OCI-LY1 (cell line): ENCODE data around the gene P2RY14.
"Not testable (repeated sequence)": the region's sequence is repeated elsewhere in the genome, so short reads cannot be mapped to it uniquely, and the experiment has no call there.

Experiments used
- H2AFZ ChIP-seq: fragments of 200-600 bp; sonication (generic), shearing (Covaris generic); 2 replicates; pipeline ENCODE4 v1.6.0; 2014; ENCODE audit warnings: antibody characterized with exemption, mild to moderate bottlenecking, low read length
- H3F3A ChIP-seq: fragments of 200-600 bp; sonication (generic), shearing (Covaris generic); 2 replicates; pipeline ENCODE4 v1.6.0; 2014; ENCODE audit warnings: mild to moderate bottlenecking, antibody characterized with exemption, low read length, moderate library complexity; ENCODE audit not compliant: insufficient read depth
- H3K27ac ChIP-seq: fragments of 200-600 bp; sonication (generic); 2 replicates; pipeline ENCODE4 v1.5.1; 2014; ENCODE audit warnings: low read length, mixed run types, mild to moderate bottlenecking, low read depth; ENCODE audit not compliant: poor library complexity, severe bottlenecking
- H3K27me3 ChIP-seq: fragments of 200-600 bp; sonication (generic); 2 replicates; pipeline ENCODE4 v1.6.0; 2014; ENCODE audit warnings: antibody characterized with exemption, mild to moderate bottlenecking, low read length, moderate library complexity; ENCODE audit not compliant: insufficient read depth
- H3K36me3 ChIP-seq: fragments of 200-600 bp; sonication (generic); 2 replicates; pipeline ENCODE4 v1.6.1; 2014; ENCODE audit warnings: mild to moderate bottlenecking, antibody characterized with exemption, low read length, moderate library complexity, mixed read lengths; ENCODE audit not compliant: insufficient read depth
- H3K4me1 ChIP-seq: fragments of 200-600 bp; sonication (generic); 2 replicates; pipeline ENCODE4 v1.5.1; 2014; ENCODE audit warnings: mild to moderate bottlenecking, low read length, moderate library complexity; ENCODE audit not compliant: insufficient read depth, severe bottlenecking
- H3K4me2 ChIP-seq: fragments of 200-600 bp; sonication (generic), shearing (Covaris generic); 2 replicates; pipeline ENCODE4 v1.6.1; 2014; ENCODE audit warnings: low read length
- H3K4me3 ChIP-seq: fragments of 200-600 bp; sonication (generic); 2 replicates; pipeline ENCODE4 v1.5.1; 2014; ENCODE audit warnings: low read length, low read depth, mild to moderate bottlenecking, mixed read lengths; ENCODE audit not compliant: poor library complexity, severe bottlenecking
- H3K79me2 ChIP-seq: fragments of 200-600 bp; shearing (Covaris generic); 2 replicates; pipeline ENCODE4 v1.6.1; 2016; ENCODE audit warnings: mixed run types, low read length, mixed read lengths; ENCODE audit not compliant: insufficient read depth
- H3K9ac ChIP-seq: fragments of 200-600 bp; sonication (generic), shearing (Covaris generic); 2 replicates; pipeline ENCODE4 v1.6.1; 2014; ENCODE audit warnings: mild to moderate bottlenecking, low read length, mixed read lengths
- H3K9me2 ChIP-seq: fragments of 200-600 bp; sonication (generic), shearing (Covaris generic); 2 replicates; pipeline ENCODE4 v1.6.1; 2014; ENCODE audit warnings: low read depth, mild to moderate bottlenecking, low read length, mixed read lengths
- H3K9me3 ChIP-seq: fragments of 200-600 bp; shearing (Covaris generic); 2 replicates; pipeline ENCODE4 v1.6.1; 2014; ENCODE audit warnings: low read length, mixed read lengths
- H4K20me1 ChIP-seq: fragments of 200-600 bp; sonication (generic), shearing (Covaris generic); 2 replicates; pipeline ENCODE4 v1.6.0; 2016; ENCODE audit warnings: mild to moderate bottlenecking, low read length; ENCODE audit not compliant: insufficient read depth
- EZH2 ChIP-seq: fragments of 200-600 bp; sonication (generic), shearing (Covaris generic); IDR thresholded peaks from 2 replicates; pipeline ENCODE4 v1.8.0; 2017; ENCODE audit warnings: borderline replicate concordance, mixed run types, mild to moderate bottlenecking, antibody characterized with exemption, low read length, moderate library complexity, mixed read lengths
- TF ChIP-seq, protein P1 (sequence below): fragments of 200-600 bp; sonication (generic), shearing (Covaris generic); IDR thresholded peaks from 2 replicates; pipeline ENCODE4 v1.5.1; 2017; ENCODE audit warnings: mild to moderate bottlenecking, antibody characterized with exemption, low read length, moderate library complexity, mixed read lengths

Gene P2RY14

DNA sequence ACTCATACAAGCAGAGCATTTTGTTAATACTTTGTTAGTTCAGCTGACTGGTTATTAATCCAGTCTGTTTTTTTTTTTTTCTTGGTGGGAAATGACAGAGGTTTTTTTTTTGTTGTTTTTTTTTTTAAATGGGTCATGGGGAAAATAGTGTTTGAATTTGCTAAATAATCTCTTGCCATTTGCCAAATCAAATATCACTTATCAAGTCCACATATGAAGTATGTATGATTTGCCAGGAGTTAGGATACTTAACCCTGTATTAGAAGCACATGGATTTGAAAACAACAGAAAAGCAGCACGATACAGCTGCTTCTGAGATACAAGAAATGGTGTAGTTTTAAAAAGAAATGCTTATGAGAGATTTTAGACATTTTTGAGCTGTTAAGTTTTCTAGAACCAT lies 21.6 kb downstream of the P2RY14 start:
- no peak overlapping the region for H3K4me2 ChIP-seq
- no peak for TF ChIP-seq EZH2
- TF ChIP-seq, protein P1, sequence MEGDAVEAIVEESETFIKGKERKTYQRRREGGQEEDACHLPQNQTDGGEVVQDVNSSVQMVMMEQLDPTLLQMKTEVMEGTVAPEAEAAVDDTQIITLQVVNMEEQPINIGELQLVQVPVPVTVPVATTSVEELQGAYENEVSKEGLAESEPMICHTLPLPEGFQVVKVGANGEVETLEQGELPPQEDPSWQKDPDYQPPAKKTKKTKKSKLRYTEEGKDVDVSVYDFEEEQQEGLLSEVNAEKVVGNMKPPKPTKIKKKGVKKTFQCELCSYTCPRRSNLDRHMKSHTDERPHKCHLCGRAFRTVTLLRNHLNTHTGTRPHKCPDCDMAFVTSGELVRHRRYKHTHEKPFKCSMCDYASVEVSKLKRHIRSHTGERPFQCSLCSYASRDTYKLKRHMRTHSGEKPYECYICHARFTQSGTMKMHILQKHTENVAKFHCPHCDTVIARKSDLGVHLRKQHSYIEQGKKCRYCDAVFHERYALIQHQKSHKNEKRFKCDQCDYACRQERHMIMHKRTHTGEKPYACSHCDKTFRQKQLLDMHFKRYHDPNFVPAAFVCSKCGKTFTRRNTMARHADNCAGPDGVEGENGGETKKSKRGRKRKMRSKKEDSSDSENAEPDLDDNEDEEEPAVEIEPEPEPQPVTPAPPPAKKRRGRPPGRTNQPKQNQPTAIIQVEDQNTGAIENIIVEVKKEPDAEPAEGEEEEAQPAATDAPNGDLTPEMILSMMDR = no peak

DNA sequence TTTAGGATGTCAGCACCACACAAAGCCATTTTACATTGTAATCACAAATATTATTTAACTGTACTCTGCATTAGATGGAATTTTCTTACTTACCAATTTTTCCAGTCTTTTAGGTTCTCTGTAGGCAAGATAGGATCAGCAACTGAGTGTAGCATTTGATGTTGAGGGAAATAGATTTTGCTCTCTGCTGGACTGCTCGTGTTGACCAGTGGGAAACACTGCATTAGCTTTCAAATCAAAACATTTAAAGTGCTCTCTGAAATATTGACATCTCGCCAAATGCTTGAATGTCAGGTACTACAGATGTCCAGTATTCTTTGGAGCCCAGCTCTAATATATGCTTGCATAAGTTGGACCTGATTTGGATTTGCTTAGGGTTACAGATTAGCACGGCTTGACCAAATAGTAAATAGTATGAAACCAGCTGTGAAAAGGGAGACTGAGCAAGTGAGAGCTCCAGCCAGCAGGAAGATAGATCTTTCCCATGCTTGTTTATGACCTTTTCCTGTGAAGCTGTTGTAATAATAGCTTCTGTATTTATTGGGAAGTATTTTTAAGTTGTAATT lies 29.5 kb downstream of the P2RY14 start:
- H3K4me3 ChIP-seq = no peak overlapping the region
- H3K4me1 ChIP-seq = no peaks in the 10 kb centered on the region
- no peaks in the 10 kb centered on the region for H3K9me3 ChIP-seq
- no peak overlapping the region for H3K9ac ChIP-seq
- no peak overlapping the region for H2AFZ ChIP-seq
- H3K79me2 ChIP-seq = no peaks in the 10 kb centered on the region
- H4K20me1 ChIP-seq = no peaks in the 10 kb centered on the region
- H3K27me3 ChIP-seq = no peaks in the 10 kb centered on the region
- no peaks in the 10 kb centered on the region for H3K9me2 ChIP-seq
- H3F3A ChIP-seq = no peaks in the 10 kb centered on the region
- H3K4me2 ChIP-seq = no peak overlapping the region
- H3K27ac ChIP-seq = no peak overlapping the region
- H3K36me3 ChIP-seq = no peaks in the 10 kb centered on the region
- TF ChIP-seq, protein P1 = no peak
- TF ChIP-seq EZH2 = no peak

More for the DNA sequence above, 21.6 kb downstream of the P2RY14 start:
- Histone ChIP-seq H3K27me3 (no peaks in the 10 kb centered on the region), H3K36me3 (no peaks in the 10 kb centered on the region), H3K4me1 (no peaks in the 10 kb centered on the region), H3K4me3 (no peak overlapping the region), H3K9me3 (no peaks in the 10 kb centered on the region), H3F3A (no peaks in the 10 kb centered on the region), H3K9ac (no peak overlapping the region), H3K9me2 (no peaks in the 10 kb centered on the region), H4K20me1 (no peaks in the 10 kb centered on the region), H2AFZ (no peak overlapping the region), H3K27ac (no peak overlapping the region), H3K79me2 (no peaks in the 10 kb centered on the region)

DNA sequence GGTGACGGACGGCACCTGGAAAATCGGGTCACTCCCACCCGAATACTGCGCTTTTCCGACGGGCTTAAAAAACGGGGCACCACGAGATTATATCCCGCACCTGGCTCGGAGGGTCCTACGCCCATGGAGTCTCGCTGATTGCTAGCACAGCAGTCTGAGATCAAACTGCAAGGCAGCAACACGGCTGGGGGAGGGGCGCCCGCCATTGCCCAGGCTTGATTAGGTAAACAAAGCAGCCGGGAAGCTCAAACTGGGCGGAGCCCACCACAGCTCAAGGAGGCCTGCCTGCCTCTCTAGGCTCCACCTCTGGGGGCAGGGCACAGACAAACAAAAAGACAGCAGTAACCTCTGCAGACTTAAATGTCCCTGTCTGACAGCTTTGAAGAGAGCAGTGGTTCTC lies 36.3 kb downstream of the P2RY14 start:
- H3K4me2 ChIP-seq, H3K4me1 ChIP-seq, H3K27ac ChIP-seq, H4K20me1 ChIP-seq, H3K9ac ChIP-seq, H3K9me2 ChIP-seq, H3K9me3 ChIP-seq, H3K79me2 ChIP-seq, H3K36me3 ChIP-seq, H3F3A ChIP-seq, H3K4me3 ChIP-seq, H3K27me3 ChIP-seq, H2AFZ ChIP-seq: not testable (repeated sequence)

DNA sequence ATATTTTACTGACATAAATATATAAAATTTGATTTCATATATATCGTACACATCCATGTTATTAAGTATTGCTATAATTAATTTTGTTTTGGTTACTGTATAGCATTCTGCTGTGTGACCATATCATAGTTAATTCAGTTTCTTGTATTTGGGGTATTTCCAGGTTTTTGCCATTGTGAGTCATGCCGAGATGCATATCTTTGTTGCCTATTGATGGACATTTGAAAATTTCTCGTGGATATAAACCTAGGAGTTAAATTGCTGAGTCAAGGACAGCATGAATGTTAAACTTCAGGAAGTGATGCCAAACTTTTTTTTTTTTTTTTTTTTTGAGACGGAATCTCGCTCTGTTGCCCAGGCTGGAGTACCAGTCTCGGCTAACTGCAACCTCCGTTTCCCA lies 41.6 kb downstream of the P2RY14 start:
- TF ChIP-seq, protein P1 = no peak
- no peak for TF ChIP-seq EZH2
- no peaks in the 10 kb centered on the region for H3K4me1 ChIP-seq
- no peaks in the 10 kb centered on the region for H3F3A ChIP-seq
- H4K20me1 ChIP-seq = no peaks in the 10 kb centered on the region
- H3K4me2 ChIP-seq = no peak overlapping the region
- H2AFZ ChIP-seq = no peak overlapping the region
- no peaks in the 10 kb centered on the region for H3K9me2 ChIP-seq
- no peak overlapping the region for H3K4me3 ChIP-seq
- no peaks in the 10 kb centered on the region for H3K9me3 ChIP-seq
- H3K36me3 ChIP-seq = no peaks in the 10 kb centered on the region
- H3K27ac ChIP-seq = no peak overlapping the region
- H3K27me3 ChIP-seq = no peaks in the 10 kb centered on the region
- H3K9ac ChIP-seq = no peak overlapping the region
- no peaks in the 10 kb centered on the region for H3K79me2 ChIP-seq
